HG03565 (cell line): ENCODE results near the gene KIR2DL1.
"Not testable (repeated sequence)": the region's sequence is repeated elsewhere in the genome, so short reads cannot be mapped to it uniquely, and the experiment has no call there.

Source experiments
- ATAC-seq: cut with Tn5 transposase; IDR thresholded peaks from one replicate; pipeline ENCODE4 v1.9.1; 2021; ENCODE audit warnings: mild to moderate bottlenecking, moderate library complexity; ENCODE audit not compliant: unreplicated experiment

KIR2DL1 gene

DNA sequence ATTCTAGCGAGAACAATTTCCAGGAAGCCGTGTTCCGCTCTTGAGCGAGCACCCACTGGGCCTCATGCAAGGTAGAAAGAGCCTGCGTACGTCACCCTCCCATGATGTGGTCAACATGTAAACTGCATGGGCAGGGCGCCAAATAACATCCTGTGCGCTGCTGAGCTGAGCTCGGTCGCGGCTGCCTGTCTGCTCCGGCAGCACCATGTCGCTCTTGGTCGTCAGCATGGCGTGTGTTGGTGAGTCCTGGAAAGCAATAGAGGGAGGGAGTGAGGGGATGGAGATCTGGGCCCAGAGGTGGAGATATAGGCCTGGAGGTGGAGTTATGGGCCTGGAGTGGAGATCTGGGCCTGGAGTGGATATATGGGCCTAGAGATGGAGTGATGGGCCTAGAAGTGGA, at the start of gene KIR2DL1:
KIR2DL1 (plus strand) TSS at position 148 of the 400 bp plus-strand sequence; CDS start at position 206, 58 bp downstream.
- not testable (repeated sequence) for ATAC-seq

DNA sequence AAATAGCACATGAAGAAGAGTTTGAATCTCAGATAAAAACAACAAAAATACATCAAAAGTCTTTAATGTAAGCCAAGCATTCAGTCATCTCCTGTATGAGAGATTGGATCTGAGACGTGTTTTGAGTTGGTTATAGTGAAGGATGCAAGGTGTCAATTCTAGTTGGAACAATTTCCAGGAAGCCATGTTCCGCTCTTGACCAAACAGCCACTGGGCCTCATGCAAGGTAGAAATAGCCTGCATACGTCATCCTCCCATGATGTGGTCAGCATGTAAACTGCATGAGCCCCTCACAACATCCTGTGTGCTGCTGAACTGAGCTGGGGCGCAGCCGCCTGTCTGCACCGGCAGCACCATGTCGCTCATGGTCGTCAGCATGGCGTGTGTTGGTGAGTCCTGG, 45.5 kb upstream of the KIR2DL1 start, which contains the start of gene KIR3DL3:
KIR3DL3 (plus strand) TSS at position 301 of the 400 bp plus-strand sequence; CDS start at position 356, 55 bp downstream.
- no peak for ATAC-seq

DNA sequence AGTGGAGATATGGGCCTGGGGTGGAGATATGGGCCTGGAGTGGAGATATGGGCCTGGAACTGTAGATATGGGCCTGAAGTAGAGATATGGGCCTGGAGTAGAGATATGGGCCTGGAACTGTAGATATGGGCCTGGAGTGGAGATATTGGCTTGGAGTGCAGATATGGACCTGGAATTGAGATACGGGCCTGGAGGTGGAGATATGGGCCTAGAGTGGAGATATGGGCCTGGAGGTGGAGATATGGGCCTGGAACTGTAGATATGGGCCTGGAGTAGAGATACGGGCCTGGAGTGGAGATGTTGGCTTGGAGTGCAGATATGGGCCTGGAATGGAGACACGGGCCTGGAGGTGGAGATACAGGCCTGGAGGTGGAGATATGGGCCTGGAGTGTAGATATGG, 44.9 kb upstream of the KIR2DL1 start:
- ATAC-seq: no peak

DNA sequence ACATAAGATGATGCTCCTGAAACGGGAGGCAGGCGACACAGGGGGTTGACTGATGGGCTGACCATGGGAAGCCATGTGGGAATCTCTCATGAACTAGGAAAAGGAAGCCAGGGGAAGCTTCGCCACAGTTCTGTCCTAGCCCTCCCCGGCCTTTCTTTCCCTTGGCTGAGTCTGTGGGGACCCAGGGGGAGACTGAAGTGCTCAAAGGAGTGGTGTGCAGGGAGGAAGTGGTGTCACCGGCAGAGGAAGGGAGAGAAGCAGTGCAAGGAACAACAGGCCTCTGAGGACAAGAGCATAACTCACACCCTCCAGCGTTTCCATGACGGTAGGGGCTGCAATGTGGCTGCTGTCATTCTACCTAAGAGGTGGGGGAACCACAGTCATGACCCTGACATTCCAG, 44.3 kb upstream of the KIR2DL1 start:
- no peak for ATAC-seq

DNA sequence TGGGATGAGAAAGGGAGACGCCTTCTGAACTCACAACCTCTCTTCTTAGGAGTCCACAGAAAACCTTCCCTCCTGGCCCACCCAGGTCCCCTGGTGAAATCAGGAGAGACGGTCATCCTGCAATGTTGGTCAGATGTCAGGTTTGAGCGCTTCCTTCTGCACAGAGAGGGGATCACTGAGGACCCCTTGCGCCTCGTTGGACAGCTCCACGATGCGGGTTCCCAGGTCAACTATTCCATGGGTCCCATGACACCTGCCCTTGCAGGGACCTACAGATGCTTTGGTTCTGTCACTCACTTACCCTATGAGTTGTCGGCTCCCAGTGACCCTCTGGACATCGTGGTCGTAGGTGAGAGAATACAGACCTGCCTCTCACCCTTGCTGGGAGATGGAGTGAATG, 42.0 kb upstream of the KIR2DL1 start:
- no peak for ATAC-seq

DNA sequence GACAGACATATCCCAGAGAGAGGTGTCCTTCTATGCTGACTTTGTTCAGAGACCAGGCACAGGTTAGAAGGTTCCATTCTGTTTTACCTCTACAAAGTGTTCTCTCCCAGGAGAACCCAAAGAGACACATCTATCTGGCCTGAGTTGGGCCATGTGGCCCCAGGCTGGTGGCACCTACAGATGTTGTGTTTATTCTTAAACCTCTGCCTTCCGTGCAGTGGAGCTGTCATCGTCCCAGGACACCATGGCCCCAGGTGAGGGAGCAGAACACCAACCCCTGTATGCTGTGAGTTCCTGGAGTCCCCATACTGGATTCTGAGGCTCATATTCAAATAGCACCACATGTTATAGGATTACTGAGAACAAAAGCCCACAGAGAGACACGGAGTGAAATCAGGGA, 41.4 kb upstream of the KIR2DL1 start:
- ATAC-seq: no peak

DNA sequence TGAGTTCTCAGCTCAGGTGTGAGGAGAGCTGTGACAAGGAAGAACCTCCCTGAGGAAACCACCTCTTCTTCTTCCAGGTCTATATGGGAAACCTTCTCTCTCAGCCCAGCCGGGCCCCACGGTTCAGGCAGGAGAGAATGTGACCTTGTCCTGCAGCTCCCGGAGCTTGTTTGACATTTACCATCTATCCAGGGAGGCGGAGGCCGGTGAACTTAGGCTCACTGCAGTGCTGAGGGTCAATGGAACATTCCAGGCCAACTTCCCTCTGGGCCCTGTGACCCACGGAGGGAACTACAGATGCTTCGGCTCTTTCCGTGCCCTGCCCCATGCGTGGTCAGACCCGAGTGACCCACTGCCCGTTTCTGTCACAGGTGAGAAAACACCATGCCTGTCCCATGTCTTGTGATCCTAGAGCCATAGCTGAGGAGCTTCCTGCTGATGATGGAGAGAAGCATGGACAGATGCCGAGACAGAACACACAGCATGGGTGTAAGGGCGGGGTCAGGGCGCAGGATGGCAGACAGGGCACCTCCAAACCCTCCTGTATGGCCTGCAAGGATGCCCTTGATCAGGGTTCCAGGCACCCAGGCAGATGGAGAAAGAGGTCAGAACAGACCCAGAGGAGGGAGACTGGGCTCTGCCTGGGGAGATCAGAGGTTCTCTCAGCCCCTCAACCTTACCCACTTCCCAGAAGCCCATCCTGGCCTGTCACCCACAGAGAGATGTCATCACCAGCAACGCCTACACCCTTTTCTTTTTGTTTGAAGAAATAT, 40.0 kb upstream of the KIR2DL1 start:
- ATAC-seq: no peak

DNA sequence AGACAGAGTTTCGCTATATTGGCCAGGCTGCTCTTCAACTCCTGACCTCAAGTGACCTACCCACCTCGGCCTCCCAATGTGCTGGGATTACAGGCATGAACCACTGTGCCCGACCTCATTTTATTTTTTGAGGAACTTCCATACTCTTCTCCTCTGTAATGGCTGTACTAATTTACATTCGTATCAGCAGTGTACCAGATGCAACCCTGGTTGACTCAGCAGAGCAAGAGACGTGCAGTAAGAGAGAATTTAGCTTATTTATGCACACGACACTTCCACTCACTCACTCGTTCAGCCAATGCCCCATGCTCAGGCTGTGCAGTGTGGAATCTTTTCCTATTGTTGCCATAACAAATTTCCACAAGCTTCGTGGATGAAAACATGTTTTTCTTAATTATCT, 38.4 kb upstream of the KIR2DL1 start:
- ATAC-seq: no peak

DNA sequence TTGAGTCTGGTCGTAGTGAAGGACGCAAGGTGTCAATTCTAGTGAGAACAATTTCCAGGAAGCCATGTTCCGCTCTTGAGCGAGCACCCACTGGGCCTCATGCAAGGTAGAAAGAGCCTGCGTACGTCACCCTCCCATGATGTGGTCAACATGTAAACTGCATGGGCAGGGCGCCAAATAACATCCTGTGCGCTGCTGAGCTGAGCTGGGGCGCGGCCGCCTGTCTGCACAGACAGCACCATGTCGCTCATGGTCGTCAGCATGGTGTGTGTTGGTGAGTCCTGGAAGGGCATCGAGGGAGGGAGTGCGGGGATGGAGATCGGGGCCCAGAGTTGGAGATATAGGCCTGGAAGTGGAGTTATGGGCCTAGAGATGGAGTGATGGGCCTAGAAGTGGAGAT, 31.3 kb upstream of the KIR2DL1 start, which contains the start of gene KIR2DL3:
KIR2DL3 (plus strand) TSS at position 208 of the 400 bp plus-strand sequence; CDS start at position 241, 33 bp downstream.
- ATAC-seq: not testable (repeated sequence)

DNA sequence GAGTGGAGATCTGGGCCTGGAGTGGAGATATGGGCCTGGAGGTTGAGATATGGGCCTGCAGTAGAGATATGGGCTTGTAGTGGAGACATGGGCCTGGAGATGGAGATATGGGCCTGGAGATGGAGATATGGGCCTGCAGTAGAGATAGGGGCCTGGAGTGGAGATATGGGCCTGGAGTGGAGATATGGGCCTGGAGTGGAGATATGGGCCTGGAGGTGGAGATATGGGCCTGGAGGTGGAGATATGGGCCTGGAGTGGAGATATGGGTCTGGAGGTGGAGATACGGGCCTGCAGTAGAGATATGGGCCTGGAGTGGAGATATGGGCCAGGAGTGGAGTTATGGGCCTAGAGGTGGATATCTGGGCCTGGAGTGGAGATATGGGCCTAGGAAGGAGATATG, 30.9 kb upstream of the KIR2DL1 start:
- ATAC-seq: no peak

DNA sequence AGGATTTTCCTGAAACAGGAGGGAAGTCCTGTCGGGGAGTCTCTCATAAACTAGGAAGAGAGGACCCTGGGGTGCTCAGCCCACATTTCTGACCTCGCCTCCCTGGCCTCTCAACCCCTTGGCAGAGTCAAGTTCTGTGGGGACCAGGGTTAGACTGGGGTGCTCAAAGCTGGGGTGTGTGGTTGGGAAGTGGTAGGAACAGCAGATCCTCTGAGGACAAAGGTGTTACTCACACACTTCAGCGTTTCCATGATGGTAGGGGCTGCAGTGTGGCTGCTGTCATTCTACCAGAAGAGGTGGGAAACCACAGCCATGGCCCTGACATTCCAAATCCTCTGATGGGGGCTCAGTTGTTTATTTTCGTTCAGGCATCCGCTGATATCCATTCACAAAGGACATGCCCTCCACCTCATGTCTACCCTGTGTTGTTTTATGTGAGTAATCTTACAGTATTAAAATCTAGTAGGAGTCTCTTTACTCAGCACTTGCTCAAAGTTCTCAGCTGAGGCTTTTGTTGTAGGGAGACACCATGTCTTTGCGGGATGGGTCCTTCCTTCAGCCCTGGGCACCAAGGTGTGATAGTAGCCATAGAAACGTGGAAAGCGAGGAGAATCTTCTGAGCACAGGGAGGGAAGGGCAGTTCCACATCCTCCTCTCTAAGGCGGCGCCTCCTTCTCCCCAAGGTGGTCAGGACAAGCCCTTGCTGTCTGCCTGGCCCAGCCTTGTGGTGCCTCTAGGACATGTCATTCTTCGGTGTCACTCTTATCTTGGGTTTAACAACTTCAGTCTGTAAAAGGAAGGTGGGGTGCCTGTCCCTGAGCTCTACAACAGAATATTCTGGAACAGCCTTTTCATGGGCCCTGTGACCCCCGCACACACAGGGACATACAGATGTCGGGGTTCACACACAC, 29.8 kb upstream of the KIR2DL1 start:
- ATAC-seq: no peak

DNA sequence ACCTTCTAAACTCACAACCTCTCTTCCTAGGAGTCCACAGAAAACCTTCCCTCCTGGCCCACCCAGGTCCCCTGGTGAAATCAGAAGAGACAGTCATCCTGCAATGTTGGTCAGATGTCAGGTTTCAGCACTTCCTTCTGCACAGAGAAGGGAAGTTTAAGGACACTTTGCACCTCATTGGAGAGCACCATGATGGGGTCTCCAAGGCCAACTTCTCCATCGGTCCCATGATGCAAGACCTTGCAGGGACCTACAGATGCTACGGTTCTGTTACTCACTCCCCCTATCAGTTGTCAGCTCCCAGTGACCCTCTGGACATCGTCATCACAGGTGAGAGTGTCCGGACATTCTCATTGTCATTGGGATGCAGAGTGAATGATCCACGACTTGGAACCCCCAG, 27.6 kb upstream of the KIR2DL1 start:
- not testable (repeated sequence) for ATAC-seq

DNA sequence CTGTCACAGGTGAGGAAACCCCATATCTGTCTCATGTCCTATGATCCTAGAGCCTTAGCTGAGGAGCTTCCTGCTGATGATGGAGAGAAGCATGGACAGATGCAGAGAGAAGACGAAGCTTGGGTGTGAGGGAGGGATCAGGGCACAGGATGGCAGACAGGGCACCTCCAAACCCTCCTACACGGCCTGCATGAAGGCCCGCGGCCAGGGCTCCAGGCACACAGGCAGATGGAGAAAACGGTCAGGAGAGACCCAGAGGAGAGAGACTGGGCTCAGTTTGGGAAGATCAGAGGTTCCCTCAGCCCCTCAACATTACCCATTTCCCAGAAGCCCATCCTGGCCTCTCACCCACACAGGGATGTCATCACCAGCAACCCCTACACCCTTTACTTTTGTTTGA, 25.5 kb upstream of the KIR2DL1 start:
- ATAC-seq: not testable (repeated sequence)

DNA sequence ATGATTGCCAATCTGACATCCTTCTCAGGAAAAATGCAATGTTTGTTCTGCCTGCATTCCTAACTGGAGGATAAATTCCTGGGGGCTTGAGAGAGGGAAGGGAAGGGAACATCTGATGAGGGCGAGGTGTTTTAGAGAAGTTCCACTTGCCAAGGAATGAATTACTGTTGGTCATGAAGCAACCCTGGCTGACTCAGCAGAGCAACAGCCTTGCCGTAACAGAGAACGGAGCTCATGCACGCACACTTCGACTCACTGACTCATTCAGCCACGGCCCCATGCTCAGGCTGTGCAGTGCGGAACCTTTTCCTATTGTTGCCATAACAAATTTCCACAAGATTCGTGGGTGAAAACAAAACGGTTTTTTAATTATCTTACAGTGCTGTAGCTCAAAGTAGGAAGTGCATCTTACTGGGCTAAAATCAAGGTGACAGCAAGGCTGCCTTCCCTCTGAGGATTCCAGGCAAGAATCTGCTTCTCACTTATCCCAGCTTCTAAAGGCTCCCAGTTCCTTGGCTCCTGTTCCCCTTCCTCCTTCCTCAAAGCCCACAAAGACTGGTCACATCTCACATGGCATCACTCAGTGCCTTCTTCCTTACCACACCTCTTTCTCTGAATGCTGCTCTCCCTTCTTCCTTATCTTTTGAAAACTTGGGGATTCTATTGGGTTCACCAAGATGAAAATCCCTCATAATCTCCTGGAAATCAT, 21.8 kb upstream of the KIR2DL1 start:
- not testable (repeated sequence) for ATAC-seq

DNA sequence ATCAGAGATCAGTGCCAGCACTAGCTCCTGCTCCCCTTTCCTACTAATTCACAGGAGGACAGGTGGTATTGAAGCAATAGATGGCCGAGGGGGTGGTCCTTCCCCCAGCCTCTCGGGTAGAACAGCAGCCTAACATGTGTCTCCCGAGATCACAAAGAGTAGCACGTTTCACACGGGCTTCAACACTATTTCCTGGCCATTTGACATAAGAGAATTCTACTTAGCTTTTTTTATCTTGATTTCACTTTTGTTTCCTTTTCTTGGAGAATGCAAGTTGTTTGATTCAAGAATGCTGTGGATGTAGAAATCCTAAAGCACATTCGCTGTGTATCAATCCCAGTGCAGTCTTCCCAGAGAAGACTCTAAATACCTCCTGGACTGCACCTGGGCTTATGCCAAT, 19.3 kb upstream of the KIR2DL1 start:
- ATAC-seq: not testable (repeated sequence)

DNA sequence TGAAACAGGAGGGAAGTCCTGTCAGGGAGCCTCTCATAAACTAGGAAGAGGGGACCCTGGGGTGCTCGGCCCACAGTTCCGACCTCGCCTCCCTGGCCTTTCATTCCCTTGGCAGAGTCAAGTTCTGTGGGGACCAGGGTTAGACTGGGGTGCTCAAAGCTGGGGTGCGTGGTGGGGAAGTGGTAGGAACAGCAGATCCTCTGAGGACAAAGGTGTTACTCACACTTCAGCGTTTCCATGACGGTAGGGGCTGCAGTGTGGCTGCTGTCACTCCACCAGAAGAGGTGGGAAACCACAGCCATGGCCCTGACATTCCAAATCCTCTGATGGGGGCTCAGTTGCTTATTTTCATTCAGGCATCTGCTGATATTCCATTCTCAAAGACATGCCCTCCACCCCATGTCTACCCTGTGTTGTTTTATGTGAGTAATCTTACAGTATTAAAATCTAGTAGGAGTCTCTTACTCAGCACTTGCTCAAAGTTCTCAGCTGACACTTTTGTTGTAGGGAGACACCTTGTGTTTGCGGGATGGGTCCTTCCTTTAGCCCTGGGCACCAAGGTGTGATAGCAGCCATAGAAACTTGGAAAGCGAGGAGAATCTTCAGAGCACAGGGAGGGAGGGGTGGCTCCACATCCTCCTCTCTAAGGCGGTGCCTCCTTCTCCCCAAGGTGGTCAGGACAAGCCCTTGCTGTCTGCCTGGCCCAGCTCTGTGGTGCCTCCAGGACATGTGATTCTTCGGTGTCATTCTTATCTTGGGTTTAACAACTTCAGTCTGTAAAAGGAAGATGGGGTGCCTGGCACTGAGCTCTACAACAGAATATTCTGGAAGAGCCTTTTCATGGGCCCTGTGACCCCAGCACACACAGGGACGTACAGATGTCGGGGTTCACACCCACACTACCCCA, 13.1 kb upstream of the KIR2DL1 start:
- not testable (repeated sequence) for ATAC-seq

DNA sequence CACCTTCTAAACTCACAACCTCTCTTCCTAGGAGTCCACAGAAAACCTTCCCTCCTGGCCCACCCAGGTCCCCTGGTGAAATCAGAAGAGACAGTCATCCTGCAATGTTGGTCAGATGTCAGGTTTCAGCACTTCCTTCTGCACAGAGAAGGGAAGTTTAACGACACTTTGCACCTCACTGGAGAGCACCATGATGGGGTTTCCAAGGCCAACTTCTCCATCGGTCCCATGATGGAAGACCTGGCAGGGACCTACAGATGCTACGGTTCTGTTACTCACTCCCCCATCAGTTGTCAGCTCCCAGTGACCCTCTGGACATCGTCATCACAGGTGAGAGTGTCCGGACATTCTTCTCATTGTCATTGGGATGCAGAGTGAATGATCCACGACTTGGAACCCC, 11.0 kb upstream of the KIR2DL1 start:
- ATAC-seq: not testable (repeated sequence)

DNA sequence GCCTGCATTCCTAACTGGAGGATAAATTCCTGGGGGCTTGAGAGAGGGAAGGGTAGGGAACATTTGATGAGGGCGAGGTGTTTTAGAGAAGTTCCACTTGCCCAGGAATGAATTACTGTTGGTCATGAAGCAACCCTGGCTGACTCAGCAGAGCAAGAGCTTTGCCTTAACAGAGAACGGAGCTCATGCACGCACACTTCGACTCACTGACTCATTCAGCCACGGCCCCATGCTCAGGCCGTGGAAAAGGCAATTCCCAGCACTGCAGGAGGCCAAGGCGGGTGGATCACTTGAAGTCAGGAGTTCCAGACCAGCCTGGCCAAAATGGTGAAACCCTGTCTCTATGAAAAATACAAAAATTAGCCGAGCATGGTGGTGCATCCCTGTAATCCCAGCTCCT, 5.4 kb upstream of the KIR2DL1 start:
- ATAC-seq: not testable (repeated sequence)

DNA sequence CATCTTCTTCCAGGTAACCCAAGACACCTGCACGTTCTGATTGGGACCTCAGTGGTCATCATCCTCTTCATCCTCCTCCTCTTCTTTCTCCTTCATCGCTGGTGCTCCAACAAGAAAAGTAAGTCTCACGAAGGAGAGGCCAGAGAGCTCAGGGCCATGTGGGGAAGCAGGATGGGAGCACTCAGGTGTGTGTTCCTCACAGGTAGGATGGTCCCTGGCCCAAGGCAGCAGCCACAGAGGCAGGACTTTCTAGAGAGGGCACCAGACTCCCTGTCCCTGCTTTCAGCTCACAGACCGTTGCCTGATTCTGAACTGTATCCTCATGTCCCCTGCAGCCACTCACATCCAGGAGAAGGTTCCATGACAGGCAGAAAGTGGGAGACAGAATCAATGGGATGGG, 3.1 kb upstream of the KIR2DL1 start:
- not testable (repeated sequence) for ATAC-seq

DNA sequence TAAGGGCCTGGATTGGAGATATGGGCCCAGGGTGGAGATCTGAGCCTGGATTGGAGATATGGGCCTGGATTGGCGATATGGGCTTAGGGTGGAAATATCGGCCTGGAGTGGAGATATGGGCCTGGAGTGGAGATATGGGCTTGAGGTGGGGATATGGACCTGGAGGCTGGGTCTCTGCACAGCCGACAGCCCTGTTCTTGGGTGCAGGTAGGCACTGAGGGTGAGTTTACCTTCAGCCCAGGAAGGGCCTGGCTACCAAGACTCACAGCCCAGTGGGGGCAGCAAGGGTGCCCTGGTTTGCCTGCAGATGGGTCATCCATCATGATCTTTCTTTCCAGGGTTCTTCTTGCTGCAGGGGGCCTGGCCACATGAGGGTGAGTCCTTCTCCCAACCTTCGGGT, 918 bp downstream of the KIR2DL1 start:
- ATAC-seq: not testable (repeated sequence)
